GM21528 (cell line): ENCODE measurements around the gene ELFN2.
"Not testable (repeated sequence)": the region's sequence is repeated elsewhere in the genome, so short reads cannot be mapped to it uniquely, and the experiment has no call there.

Source experiments
- ATAC-seq: cut with Tn5 transposase; IDR thresholded peaks from one replicate; pipeline ENCODE4 v1.9.1; 2021; ENCODE audit warnings: mild to moderate bottlenecking, moderate library complexity; ENCODE audit not compliant: unreplicated experiment, low FRiP score

ELFN2 gene

DNA sequence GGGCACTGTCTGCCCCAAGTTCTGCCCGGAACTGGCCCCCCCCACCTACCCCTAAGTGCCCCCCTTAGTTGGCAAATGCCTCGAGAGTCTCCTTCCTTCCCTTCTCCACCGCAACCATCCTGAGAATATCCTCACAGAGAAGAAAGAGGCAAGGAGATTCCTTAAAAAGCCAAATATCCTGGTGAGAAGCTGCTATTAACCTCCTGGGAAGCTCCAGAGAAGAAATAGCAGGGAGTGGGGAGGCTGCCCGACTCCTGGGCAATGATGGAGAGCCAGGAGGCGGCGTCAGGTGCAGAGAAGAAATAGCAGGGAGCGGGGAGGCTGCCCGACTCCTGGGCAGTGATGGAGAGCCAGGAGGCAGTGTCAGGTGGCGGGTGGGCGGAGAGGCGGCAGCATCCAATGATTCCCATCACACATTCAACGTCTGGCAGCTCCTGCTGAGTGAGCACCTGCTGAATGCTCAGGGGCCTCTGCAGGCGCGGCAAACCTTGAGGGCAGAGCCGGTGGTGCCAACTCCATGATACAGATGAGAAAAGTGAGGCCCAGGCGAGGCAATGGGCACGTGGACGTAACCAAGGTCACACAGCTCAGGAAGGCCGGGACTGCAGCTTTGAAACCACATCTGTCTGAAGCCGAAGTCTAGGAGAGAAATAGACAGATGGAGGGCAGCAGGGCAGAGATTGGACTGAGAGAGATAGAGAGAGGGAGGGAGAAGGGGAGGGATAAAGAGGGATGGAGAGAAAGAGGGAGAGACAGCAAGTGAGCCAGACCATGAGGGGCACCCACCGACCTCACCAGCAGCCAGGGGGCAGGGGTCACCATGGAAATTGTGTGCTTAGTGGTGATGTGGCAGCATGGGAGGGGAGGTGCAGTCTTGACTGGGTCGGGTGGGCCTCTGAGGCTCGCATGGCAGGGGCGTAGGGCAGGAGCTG is 86.7 kb downstream of the ELFN2 start:
- no peak for ATAC-seq

DNA sequence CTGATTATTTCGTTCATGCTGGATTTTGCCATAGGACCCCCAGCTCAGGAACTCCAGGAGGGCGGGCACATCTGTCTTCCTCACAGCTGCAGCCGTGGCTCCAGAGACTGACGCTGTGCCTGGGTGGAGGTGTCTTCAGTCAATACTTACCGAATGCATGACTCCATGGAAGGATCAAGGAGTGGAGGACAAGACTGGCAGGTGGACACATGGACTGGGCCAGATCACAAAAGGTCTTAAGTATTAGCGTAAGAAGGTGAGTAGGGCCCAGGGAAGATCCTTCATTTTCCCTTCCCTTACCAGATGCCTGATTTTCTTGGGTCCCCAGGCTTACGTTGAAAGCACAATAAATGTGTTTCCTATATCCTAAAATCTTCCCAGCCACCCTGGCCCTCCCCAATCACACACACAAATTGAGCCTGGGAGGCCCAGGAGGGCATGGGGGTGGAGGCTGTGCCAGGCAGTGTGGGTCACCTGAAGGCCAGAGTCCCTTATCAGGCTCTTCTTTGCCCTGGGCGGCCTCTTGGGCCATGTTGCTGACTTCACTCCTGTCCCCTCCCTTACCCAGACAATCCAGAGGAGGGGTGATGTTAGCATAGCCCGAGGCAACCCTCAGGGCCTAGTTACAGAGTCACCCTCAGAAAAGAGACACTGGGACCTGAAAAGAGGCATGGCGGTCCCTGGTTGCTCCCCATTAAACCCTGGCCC is 88.6 kb downstream of the ELFN2 start:
- ATAC-seq: no peak

DNA sequence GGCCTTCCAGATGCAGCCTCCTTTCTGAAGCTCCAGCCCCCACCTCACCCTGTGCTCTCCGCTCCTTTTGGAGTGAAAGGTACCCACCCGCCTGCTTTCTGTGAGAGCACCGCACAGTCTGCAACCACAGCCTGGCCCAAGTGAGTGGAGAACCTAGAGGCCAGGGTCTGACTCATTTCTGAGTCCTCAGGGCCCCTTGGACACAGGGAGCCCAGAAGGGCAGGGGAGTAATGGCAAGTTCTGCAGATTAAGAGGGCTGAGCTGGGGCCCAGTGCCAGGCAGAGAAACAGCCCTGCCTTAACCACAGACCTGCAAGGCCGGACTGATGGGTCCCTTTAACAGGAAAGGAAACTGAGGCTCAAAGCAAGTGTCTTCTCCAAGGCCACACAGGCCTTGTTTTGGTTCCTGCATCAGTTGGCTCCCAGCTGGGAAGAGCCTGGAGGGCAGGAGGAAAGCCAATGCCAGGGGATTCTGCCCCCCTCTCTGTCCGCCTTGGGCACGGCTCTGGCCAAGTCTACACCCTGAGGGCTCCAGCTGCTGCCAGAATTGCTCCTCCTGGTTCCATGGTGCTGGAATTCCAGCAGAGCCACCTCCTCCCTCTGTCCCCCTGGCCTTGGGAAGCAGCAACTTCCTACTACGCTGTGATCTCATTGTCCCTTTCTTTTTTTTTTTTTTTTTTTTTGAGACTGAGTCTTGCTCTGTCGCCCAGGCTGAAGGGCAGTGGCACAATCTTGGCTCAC is 89.9 kb downstream of the ELFN2 start:
- no peak for ATAC-seq

DNA sequence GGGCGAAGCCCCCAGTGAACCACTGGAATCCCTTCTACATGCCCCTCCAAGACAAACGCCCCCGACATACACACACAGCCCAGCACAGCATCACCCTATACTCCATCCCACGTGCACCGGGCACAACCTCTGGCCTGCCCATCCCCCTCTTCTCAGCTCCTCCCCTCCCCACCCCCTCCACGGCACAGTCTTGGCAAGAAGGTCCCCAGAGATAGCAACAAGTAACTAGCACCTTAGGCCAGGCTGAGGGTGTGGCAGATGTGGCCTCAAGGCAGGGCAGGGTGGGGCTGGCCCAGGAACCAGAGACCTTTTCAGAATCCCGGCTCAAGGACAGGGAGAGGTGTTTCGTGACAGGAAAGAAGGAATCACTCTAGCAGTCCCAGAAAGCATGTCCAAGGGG is 90.7 kb downstream of the ELFN2 start:
- ATAC-seq: no peak

DNA sequence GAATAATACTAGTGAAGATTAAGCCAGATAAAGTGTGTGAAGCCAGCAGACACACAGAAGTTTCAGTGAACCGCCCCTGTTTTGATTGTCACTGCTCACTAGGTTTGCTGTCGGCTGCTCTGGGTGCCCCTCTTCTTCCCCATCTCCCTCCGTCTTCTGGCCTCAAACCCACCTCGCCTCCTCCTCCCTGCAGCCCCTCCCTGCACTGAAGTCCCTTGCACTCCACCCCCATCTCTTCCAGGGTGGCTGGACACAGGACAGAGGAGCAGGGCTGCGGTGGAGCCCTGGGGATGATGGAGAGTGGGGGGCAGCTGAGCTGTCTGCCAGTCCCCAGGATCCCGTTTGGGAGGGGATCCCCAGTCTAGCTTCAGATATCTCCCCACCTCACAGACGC is 91.5 kb downstream of the ELFN2 start:
- no peak for ATAC-seq

DNA sequence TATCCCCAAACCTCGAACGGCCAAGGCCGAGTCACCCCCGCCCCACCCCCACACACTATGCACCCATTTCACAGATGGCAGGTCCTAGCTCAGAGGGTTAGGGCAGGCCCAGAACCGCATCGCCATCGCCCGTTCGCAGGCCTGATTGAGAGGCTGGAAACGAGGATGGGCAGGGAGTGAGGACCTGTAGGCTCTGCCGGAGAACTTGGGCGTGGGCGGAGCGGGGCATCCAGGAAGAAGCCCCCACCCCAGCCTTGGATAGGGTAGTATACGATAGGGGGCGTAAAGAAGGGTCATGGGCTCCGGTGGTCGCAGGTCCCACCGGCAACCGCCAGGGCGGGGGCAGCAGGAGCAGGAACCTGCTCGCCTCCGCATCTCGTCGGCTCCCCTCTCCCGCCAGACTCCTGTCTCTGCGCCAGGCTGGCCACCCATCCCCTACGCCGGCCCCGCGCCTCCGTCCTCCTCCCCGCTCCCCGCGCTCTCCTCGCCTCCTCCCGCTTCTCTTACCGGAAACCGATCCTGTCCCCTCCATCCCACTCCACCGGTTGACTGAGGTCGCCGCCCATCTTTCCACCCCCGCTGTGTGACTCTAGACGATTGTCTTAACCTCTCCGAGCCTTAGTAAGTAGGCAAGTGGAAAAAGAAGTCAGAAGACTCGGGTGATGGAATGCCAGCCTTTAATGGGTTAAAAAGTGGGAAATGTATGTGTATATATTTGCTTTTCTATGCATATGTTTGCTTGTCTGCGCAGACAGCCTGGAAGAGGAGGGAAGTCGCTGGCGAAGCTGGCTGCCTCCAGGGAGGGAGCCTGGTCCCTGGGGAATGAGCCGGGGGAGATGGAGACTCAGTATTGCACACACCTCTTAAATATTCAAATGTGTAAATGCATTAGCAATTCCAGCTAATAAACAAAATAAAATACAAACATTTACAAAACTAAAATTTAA is 92.1 kb downstream of the ELFN2 start:
- no peak for ATAC-seq

DNA sequence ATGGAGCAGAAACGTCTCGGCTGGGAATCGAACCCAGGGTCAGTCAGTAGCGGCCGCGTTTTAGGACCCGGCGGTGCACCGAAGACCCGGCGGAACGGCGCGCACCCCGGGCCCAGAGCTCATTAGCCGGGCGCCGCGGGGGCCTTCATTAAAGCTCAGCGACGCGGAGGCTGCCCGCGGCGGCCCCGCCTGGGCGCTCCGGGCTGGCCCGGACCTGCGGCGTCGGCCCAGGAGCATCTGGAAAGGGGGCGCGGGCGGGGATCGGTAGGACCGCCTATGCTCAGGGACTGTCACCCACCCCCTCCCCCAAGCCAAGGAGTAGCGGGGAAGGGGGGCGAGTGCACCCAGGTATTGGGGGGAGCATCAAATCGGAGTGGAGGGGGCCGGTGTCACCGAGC is 92.8 kb downstream of the ELFN2 start:
- ATAC-seq: no peak

DNA sequence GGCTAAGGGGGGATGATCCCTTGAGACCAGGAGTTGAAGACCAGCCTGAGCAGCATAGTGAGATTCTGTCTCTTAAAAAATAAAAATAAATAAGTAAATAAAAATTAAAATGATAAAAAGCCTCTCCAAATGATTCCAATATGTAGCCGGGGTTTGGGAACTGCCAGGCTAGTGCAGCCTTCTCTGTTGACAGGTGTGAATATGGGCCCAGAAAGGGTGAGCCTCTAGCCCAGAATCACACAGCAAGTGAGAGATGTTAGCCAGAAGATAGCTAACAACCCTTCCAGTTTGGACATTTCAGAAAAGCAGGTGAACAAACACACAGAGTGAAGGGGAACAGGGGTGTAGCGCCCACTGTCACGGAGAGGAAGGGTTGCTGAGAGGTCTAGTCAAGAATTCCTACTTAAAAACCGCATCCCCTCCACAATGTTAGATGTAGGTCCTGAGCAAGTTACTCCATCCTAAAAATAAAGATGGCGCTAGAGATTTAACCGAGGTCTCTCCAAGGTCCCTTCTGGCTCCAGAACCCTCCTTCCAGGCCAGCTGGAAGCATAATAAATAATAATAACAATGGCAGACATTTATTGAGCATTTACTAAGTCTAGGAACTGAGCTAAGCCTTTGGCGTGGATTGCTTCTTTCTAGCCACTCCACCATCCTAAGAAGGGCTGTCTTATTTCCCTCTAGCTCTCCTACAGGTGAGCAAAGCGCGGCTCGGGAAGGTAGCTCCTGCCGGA is 93.4 kb downstream of the ELFN2 start:
- no peak for ATAC-seq

DNA sequence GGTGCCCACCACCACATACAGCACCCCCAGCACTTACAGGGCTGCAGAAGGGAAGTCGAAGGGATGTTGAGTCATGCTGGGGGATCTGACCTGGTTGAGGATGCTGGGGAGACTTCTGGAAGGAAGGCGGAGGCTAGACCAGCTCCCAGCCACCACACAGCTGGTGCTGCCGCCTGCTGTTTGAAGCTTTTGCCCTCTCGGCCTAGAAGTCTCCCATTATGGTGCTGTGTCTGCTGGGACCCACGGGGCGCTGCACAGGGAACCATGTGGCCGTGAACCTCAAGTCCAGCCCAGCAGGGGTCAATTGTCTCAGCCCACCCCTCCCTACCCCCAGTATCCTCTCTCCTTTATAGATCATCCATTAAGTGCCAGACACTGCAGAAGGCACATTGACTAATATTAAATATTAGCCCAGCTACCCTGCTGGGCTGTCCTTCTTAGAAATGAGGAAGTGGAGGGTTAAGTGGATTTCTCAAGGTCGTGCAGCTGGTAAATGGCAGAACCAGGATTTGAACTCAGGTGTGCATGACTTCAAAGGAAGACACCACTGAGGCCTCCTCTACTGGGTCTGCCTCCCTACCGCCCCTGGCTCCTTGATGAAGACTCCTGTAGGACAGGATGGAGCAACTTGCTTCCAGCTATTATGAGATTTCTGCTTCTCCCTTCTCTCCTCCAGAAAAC is 95.3 kb downstream of the ELFN2 start:
- no peak for ATAC-seq

DNA sequence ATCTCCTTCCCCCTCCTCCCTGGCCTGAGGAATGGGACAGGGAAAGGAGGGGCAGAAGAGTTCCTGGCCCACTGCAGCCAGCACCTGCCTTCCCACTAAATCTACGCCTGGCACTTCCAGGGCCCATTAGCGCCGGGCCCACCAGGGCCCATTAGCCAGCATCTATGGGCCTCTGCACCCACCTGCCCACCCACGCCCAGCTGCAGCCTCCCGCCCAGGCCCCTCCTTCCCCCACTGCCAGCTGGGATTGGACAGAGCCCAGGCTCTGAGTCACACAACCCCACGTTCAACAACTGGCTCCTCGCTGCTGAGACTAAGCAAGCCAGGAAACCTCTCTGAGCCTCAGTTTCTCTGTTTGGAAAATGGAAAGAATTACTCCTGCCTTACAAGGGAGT is 96.2 kb downstream of the ELFN2 start:
- ATAC-seq: no peak

DNA sequence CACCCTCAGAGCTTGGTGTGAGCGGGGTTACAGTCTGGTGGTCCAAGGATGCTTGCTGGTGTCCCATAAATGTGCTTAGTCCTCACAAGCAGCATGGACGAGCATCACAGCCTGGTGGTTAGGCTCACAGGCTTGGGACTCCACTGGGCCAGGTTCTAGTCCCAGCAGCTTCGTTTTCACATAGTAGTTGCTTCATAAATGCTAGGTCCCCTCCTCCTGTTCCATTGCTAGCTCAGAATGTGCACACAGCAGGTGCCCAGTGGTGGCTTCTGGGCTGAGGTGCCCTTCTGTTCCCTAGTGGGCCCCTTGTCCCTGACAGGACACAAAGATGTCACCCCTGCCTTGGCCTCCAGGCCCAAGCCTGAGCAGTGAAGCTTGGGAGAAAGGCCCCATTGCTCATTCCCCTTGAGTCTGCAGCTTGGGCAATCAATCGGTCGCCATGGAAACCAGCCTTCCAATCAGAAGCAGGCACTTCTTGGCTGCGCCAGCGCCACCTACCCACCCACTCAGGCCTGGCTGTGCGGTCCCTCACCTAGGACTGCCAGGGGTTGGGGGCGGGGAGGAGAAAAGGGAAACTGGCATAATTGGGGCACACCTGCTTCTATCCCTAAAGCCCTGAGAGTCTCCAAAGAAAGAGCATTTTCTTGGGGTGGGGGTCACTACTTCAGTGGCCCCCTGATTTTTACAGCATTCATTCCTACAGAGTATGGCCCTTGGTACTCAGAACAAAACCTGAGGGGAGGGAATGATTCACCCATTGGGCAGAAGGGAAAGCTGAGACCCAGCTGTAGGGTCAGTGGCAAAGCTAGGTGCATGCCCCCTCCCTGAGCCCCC is 96.9 kb downstream of the ELFN2 start:
- ATAC-seq: no peak

DNA sequence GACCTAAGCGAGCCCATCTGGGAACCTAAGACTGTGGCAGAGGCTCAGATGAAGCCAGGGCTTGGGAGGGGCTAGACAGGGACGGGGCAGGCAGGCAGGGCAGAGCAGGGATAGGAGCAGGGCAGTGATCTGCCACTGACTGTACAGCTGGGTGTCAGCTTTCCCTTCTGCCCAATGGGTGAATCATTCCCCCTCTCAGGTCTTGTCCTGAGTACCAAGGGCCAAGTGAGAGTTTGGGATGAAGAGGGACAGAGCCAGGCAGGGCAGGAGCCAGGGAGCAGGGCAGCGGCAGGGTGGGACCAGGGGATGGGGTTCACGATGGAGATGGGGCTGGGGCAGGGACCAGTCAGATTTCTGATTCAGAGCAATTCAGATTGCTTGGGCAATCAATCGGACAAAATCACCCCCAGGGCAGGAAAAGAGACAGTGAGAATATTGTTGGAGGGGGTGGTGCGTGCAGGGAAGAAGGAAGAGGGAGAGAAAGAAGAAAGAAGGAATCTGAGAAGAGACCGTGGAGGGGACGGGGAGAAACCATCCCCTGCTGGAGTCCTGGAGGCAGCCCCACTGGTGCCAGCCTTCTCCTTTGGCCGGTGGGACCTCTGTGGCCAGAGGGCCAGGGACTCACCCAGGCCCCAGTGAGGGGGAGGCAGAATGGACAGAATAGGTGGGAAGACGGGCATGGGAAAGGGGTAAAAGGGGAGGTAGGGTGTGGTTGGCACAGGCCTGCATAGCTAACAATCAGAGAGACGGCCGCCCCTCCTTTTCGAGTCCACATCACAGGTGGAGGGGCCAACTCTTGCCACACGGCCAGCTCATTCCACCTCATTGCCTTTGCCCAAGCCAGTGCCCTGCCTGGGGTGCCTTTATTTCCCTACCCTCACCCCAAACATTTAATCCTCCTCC is 97.8 kb downstream of the ELFN2 start:
- no peak for ATAC-seq

DNA sequence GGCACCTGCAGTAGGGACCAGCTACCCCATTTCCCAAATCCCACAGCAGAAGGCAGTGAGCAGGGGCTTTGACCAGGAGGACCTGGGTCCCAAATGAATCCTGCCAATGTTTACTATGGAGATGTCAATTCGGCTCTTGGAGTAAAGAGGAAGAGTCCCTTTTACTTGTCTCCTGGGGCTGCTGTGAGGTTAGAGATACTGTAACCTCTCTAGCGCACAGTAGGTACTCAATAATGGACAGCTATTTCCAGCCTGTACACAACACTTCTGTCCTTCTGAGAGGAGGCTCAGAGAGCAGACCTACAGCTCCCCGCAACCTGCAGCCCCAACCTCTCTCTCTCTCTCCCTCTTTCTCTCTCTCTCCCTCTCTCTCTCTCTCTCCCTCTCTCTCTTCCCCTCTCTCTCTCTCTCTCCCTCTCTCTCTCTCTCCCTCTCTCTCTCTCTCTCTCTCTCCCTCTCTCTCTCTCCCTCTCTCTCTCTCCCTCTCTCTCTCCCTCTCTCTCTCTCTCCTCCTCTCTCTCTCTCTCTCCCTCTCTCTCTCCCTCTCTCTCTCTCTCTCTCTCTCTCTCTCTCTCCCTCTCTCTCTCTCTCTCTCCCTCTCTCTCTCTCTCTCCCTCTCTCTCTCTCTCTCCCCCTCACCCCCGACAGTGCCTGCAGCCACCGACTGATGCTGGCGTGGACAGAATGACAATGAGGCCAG is 98.6 kb downstream of the ELFN2 start:
- not testable (repeated sequence) for ATAC-seq

DNA sequence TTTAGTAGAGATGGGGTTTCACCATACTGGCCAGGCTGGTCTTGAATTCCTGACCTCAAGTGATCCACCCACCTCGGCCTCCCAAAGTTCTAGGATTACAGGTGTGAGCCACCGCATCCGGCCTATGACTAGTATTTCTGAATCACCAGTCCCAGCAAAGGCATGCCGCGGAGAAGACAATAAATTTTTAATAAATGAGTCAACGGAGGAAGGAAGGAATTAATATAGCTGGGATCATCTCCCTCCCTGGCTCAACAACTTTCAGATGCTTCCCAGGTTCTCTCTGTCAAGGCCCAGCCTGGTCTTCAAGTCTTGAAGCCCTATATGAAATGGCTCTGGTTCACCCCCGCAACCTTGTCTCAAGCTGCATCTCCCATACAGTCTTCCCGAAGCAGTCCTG is 99.3 kb downstream of the ELFN2 start:
- ATAC-seq: no peak

DNA sequence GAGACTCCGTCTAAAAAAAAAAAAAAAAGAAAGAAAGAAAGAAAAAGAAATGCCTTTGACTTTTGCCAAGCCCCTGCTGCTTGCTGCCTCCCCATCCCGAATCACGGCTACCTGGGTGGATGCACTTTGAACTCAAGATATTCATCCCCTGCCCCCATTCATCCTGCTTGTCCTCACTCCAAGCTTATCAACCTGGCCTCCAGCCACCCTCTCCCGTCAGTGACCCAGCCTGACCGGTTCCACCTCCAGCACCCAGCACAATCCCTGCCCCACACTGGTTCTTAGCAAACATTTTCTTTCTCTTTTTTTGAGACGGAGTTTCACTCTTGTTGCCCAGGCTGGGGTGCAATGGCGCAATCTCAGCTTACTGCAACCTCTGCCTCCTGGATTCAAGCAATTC is 100.6 kb downstream of the ELFN2 start:
- no peak for ATAC-seq

DNA sequence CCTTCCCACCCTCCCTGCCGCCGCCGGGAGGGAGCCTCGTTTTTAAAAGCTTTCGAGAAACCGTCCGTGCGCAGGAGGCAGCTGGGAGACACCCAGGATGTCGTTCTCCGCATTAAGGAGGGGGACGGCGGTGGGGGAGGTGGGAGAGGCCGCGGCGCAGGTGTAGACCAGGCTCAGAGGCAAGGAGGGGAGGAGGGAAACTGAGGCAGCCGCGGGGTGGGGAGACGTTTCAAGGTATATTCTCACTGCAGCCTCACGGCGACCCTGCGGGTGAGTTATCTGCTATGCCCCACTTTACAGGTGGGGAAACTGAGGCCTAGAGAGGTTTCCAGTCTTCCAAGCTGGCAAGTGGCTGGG is 102.3 kb downstream of the ELFN2 start:
- no peak for ATAC-seq
